K562 (cell line): ENCODE results near the gene C1QTNF9B. TPM values are rescaled to one million over a fixed set of nuclear protein-coding genes. Genes with fewer than 3 reads are reported as not detected.

ENCODE experiments used
- ATAC-seq: fragments of 200-7000 bp; cut with Tn5 transposase; 3 replicates; pipeline ENCODE4 v1.9.1; 2020; ENCODE audit warnings: moderate library complexity
- BruUV-seq: library from RNA; stranded (reverse); fragments of 400-500 nt; replicated peaks from 2 replicates; lab custom pipeline; 2021; lab: Mats Ljungman, UMichigan
- CTCF ChIA-PET: fragments of 300-600 bp; formaldehyde crosslinking; extraction: SDS; loops from one replicate; lab custom pipeline; 2021; ENCODE audit warnings: low intra/inter-chr PET ratio; lab: Yijun Ruan, JAX
- POLR2A ChIA-PET: fragments of 300-600, 350-650 bp; sonication (Branson Sonifier 250); formaldehyde crosslinking; extraction: SDS; loops from one replicate; lab custom pipeline; 2021; ENCODE audit warnings: antibody characterized with exemption, inconsistent platforms; lab: Yijun Ruan, JAX
- DNase-seq, 4 experiments: peaks; one replicate each; pipeline versions ENCODE4 v3.0.0 to v3.0.0-alpha.2; 2011 to 2018; ENCODE audit warnings: low spot score in 3 of 4, mixed read lengths in 3 of 4; ENCODE audit errors: extremely low read depth in 1 of 4
- FAIRE-seq: peaks from 2 replicates; lab custom pipeline; 2011; peaks lifted over from hg19 to GRCh38; lab: Jason Lieb, UNC
- H2AFZ ChIP-seq: 2 replicates; pipeline ENCODE4 v1.6.0; 2011; ENCODE audit warnings: low read depth, low read length, control low read depth, inconsistent platforms
- H3K27ac ChIP-seq: fragments of 200-600 bp; 3 replicates; pipeline ENCODE4 v1.8.0; 2011; ENCODE audit warnings: low read depth, mild to moderate bottlenecking, control low read depth, inconsistent platforms, low read length, moderate library complexity, mixed read lengths; ENCODE audit errors: extremely low read depth
- H3K27me3 ChIP-seq, 2 experiments: fragments of 300-600 bp in 1 of 2; 2 replicates in 1 of 2; 3 replicates in 1 of 2; pipeline versions ENCODE4 v1.6.0 to v1.8.0; 2011; ENCODE audit warnings: inconsistent platforms in 2 of 2, low read length in 2 of 2, mild to moderate bottlenecking in 1 of 2, mixed read lengths in 1 of 2, moderate library complexity in 1 of 2; ENCODE audit not compliant: control insufficient read depth in 2 of 2, insufficient read depth in 2 of 2
- H3K36me3 ChIP-seq: fragments of 300-600 bp; 3 replicates; pipeline ENCODE4 v1.8.0; 2011; ENCODE audit warnings: mild to moderate bottlenecking, low read length, inconsistent platforms; ENCODE audit not compliant: control insufficient read depth, insufficient read depth
- H3K4me1 ChIP-seq, 2 experiments: fragments of 200-600 bp in 1 of 2; replicated peaks in 1 of 2; 2 replicates in 1 of 2; 3 replicates in 1 of 2; pipeline versions ENCODE4 v1.5.1 to v1.8.0; 2011; ENCODE audit warnings: inconsistent platforms in 2 of 2, low read length in 2 of 2, mild to moderate bottlenecking in 1 of 2, mixed read lengths in 1 of 2, moderate library complexity in 1 of 2; ENCODE audit not compliant: control insufficient read depth in 2 of 2, insufficient read depth in 2 of 2
- H3K4me2 ChIP-seq: 2 replicates; pipeline ENCODE4 v1.6.1; 2011; ENCODE audit warnings: low read length, control low read depth, inconsistent platforms, mixed read lengths; ENCODE audit not compliant: insufficient read depth
- H3K4me3 ChIP-seq: fragments of 200-600 bp; sonication (generic), shearing (Covaris generic); 2 replicates; pipeline ENCODE4 v1.5.1; 2016; ENCODE audit warnings: control low read depth, inconsistent platforms
- H3K79me2 ChIP-seq: fragments of 200-600 bp; 3 replicates; pipeline ENCODE4 v1.8.0; 2011; ENCODE audit warnings: low read length, inconsistent platforms; ENCODE audit not compliant: control insufficient read depth, insufficient read depth
- H3K9ac ChIP-seq, 2 experiments: 2 replicates each; pipeline versions ENCODE4 v1.6.0 to v1.6.1; 2011; ENCODE audit warnings: low read depth in 2 of 2, low read length in 2 of 2, control low read depth in 1 of 2, inconsistent platforms in 1 of 2, mild to moderate bottlenecking in 1 of 2, mixed read lengths in 1 of 2; ENCODE audit not compliant: insufficient read depth in 1 of 2
- H3K9me1 ChIP-seq: one replicate; pipeline ENCODE4 v1.6.0; 2011; ENCODE audit warnings: inconsistent platforms, mild to moderate bottlenecking, low read length, moderate library complexity; ENCODE audit not compliant: control insufficient read depth, insufficient read depth
- H3K9me3 ChIP-seq: replicated peaks from 2 replicates; pipeline ENCODE4 v1.5.1; 2011; ENCODE audit warnings: low read depth, low read length, inconsistent platforms; ENCODE audit not compliant: control insufficient read depth, insufficient read depth
- H4K20me1 ChIP-seq: replicated peaks from 2 replicates; pipeline ENCODE4 v1.6.1; 2011; ENCODE audit warnings: low read length, inconsistent platforms, mixed read lengths; ENCODE audit not compliant: control insufficient read depth, insufficient read depth
- ARID4B ChIP-seq: sonication (generic); formaldehyde crosslinking; IDR thresholded peaks from 2 replicates; pipeline ENCODE4 v1.8.0; 2022; ENCODE audit warnings: mild to moderate bottlenecking, missing genetic modification reagents
- CCNT2 ChIP-seq: IDR thresholded peaks from 2 replicates; pipeline ENCODE4 v1.6.1; 2011; ENCODE audit warnings: borderline replicate concordance, low read depth, mild to moderate bottlenecking, moderate library complexity, mixed read lengths, low read length; ENCODE audit not compliant: insufficient read length; ENCODE audit errors: extremely low read depth
- HIVEP1 ChIP-seq: fragments of 250-450 bp; sonication (Bioruptor Pico); IDR thresholded peaks from 2 replicates; pipeline ENCODE4 v1.4.0; 2020; ENCODE audit warnings: mild to moderate bottlenecking
- KLF10 ChIP-seq: fragments of 250-450 bp; sonication (Bioruptor Pico); IDR thresholded peaks from 2 replicates; pipeline ENCODE4 v1.6.1; 2021; ENCODE audit warnings: matching md5 sums
- MBD1 ChIP-seq: fragments of 250-450 bp; sonication (Bioruptor Pico); IDR thresholded peaks from 2 replicates; pipeline ENCODE4 v1.8.0; 2022; ENCODE audit warnings: inconsistent platforms
- REST ChIP-seq, 2 experiments: fragments of 450-650 bp; formaldehyde crosslinking in 1 of 2; IDR thresholded peaks; 2 replicates each; pipeline versions ENCODE4 v1.4.0 to v1.6.1; 2014 to 2020; ENCODE audit warnings: mild to moderate bottlenecking in 2 of 2, borderline replicate concordance in 1 of 2, low read depth in 1 of 2
- ZSCAN32 ChIP-seq: fragments of 450-650 bp; formaldehyde crosslinking; IDR thresholded peaks from 2 replicates; pipeline ENCODE4 v1.4.0; 2020; ENCODE audit warnings: mild to moderate bottlenecking, moderate library complexity
- WGBS: fragments of 100-300 bp; shearing (Covaris generic); methylation state at CpG from one replicate; pipeline ENCODE4 v1.1.6; 2016; ENCODE audit warnings: low coverage, mixed read lengths; ENCODE audit not compliant: insufficient coverage; ENCODE audit errors: missing lambda C conversion rate; 5-methylcytosine and 5-hydroxymethylcytosine counted together
- in situ Hi-C: fragments of 300-500 bp; cut with MboI; formaldehyde crosslinking; loops from 4 replicates; pipeline ENCODE4 v1.15.0; 2018; ENCODE audit warnings: inconsistent platforms, mixed read lengths
- intact Hi-C: fragments of 100-400 bp; cut with micrococcal nuclease; formaldehyde crosslinking; loops from 2 replicates; pipeline ENCODE4 v1.14.2; 2022
- polyA plus RNA-seq, 8 experiments: library from polyadenylated mRNA; depleted of rRNA in 4 of 8; stranded (reverse) in 5 of 8; unstranded in 3 of 8; fragments of >200 nt; fragmentation: Nextera tagmentation in 2 of 8; fragmentation: Illumina TruSeq in 1 of 8; extraction: Ambion mirVana in 2 of 8; extraction: Trizol in 1 of 8; gene quantifications; 2 replicates each; pipeline versions ENCODE4 v1.2.1 to v1.2.3, GENCODE V29; 2011 to 2014; ENCODE audit warnings: inconsistent platforms in 1 of 8, missing spikeins in 1 of 8
- total RNA-seq, 7 experiments: library from RNA; depleted of rRNA in 6 of 7; stranded (reverse); fragments of >200 nt in 6 of 7; fragmentation: Illumina TruSeq in 2 of 7; extraction: Trizol in 2 of 7; gene quantifications; 2 replicates each; pipeline versions ENCODE4 v1.2.1 to v1.2.3, GENCODE V29; 2011 to 2021; ENCODE audit warnings: low replicate concordance in 1 of 7

C1QTNF9B gene
- total and polyA plus RNA-seq, 9 of the 15 experiments (the other 6 are each of a cell fraction or from before 2014, with no cell fraction given) = 0.14 to 0.94 (median 0.35) TPM; not detected in 3

- ATAC-seq (no peak), DNase-seq (peak; percentile 12 to 18 (median 15)), FAIRE-seq (no peak)
- no peaks in the 10 kb centered on the region for H3K9me3 ChIP-seq
- intact Hi-C loops = loop anchor here (2.0 kb wide), 1 partner anchor 299 kb away; no protein-coding TSS in a partner anchor
- ChIA-PET CTCF (no interaction called here), POLR2A (no interaction called here)
- H3K4me3 ChIP-seq = no peak overlapping the region
- no peak overlapping the region for H2AFZ ChIP-seq
- H3K9ac ChIP-seq = no peak overlapping the region
- in situ Hi-C loops = loop anchor here (25.0 kb wide), 1 partner anchor 291 kb away; no protein-coding TSS in a partner anchor
- no peaks in the 10 kb centered on the region for H4K20me1 ChIP-seq
- no peaks in the 10 kb centered on the region for H3K4me1 ChIP-seq
- H3K36me3 ChIP-seq = no peaks in the 10 kb centered on the region
- WGBS = 0% methylated on average over 2 of the region's 2 CpGs
- no peaks in the 10 kb centered on the region for H3K27me3 ChIP-seq
- no peaks in the 10 kb centered on the region for H3K9me1 ChIP-seq
- no peaks in the 10 kb centered on the region for H3K79me2 ChIP-seq
- no peak overlapping the region for H3K27ac ChIP-seq
- no peak overlapping the region for H3K4me2 ChIP-seq
- BruUV-seq = no TSS peak
- TF ChIP-seq ZSCAN32 (CRISPR knock-in tag) (no peak), ARID4B (CRISPR knock-in tag) (no peak), MBD1 (CRISPR knock-in tag) (no peak), CCNT2 (no peak), HIVEP1 (CRISPR knock-in tag) (no peak), KLF10 (CRISPR knock-in tag) (no peak), REST (IDR thresholded peaks at IDR 0.05; ENCODE audit: borderline replicate concordance) (peak; percentile 17; the same call in 1 of the 2 replicates), REST (CRISPR knock-in tag; IDR thresholded peaks at IDR 0.05; ENCODE audit: low read depth) (no peak)
Observed at GRCh38 chr13:23921451-23921888, 24.2 kb upstream of the C1QTNF9B start.
